Measurements from ENCODE around the gene RNF208.
A peak's percentile ranks its signal among the peaks of the same experiment; 100 is the strongest.

RNF208 gene

GRCh38 chr9:137206602-137207001, 15.4 kb downstream of the RNF208 start:
- H3K4me2 ChIP-seq (ENCODE audit: low read length, poor library complexity, severe bottlenecking), result no peak overlapping the region
- no peak overlapping the region for H3K23ac ChIP-seq (ENCODE audit: low read length in 2 of 2)
- no peak for DNase-seq
- H4K8ac ChIP-seq (ENCODE audit: low read length), result peak overlapping the region; percentile 5
- H2BK5ac ChIP-seq (ENCODE audit: low read depth, low read length, poor library complexity, severe bottlenecking), result no peak overlapping the region
- peak overlapping the region in 1 of 2 experiments; percentile 96 for H3K4me3 ChIP-seq (ENCODE audit: insufficient read depth in 1 of 2, low read depth in 1 of 2, low read length in 2 of 2)
- peak overlapping the region; percentile 98 for H3K9ac ChIP-seq (ENCODE audit: low read length)
- H3K9me3 ChIP-seq (ENCODE audit: control insufficient read depth, low read length), result no peaks in the 10 kb centered on the region
- peaks cover 26% of the 10 kb centered on the region for H3K4me1 ChIP-seq (ENCODE audit: control insufficient read depth, insufficient read depth, low read depth, low read length)
- peaks cover 19 to 39% of the 10 kb centered on the region in 2 experiments for H3K36me3 ChIP-seq (ENCODE audit: control insufficient read depth in 1 of 2, insufficient read depth in 2 of 2, low read depth in 1 of 2, low read length in 2 of 2)
- 94% methylated on average over 7 of the region's 7 CpGs for WGBS
- peaks cover 30% of the 10 kb centered on the region for H3K79me1 ChIP-seq (replicated peaks; ENCODE audit: low read length, poor library complexity, severe bottlenecking)
- no peak overlapping the region for H3K4ac ChIP-seq (ENCODE audit: low read depth in 1 of 2, low read length in 2 of 2)
- H2AFZ ChIP-seq (ENCODE audit: low read depth, low read length), result no peak overlapping the region
- no peak overlapping the region for H4K91ac ChIP-seq (ENCODE audit: low read length)
- H3K14ac ChIP-seq (ENCODE audit: low read length in 2 of 2), result no peak overlapping the region
- H2AK5ac ChIP-seq (ENCODE audit: low read length, severe bottlenecking), result no peak overlapping the region
- no peak overlapping the region for H2BK120ac ChIP-seq (ENCODE audit: low read depth, low read length)
- H3K18ac ChIP-seq (ENCODE audit: low read depth in 1 of 2, low read length in 2 of 2), result no peak overlapping the region
- no peaks in the 10 kb centered on the region for H3K27me3 ChIP-seq (ENCODE audit: control insufficient read depth in 1 of 2, insufficient read depth in 1 of 2, low read length in 2 of 2)
- no peak overlapping the region for H2BK12ac ChIP-seq (ENCODE audit: low read length in 2 of 2)
- no peak overlapping the region for H2BK15ac ChIP-seq (ENCODE audit: low read depth, poor library complexity, severe bottlenecking)
- no peak overlapping the region for H3K27ac ChIP-seq (ENCODE audit: low read length, poor library complexity, severe bottlenecking)

- Histone ChIP-seq H3K79me1 (replicated peaks; ENCODE audit: low read length, poor library complexity, severe bottlenecking) (peaks cover 33% of the 10 kb centered on the region), H3K18ac (ENCODE audit: low read depth in 1 of 2, low read length in 2 of 2) (peak within 1 kb of the TSS; percentile 69 to 82), H3K36me3 (ENCODE audit: control insufficient read depth in 1 of 2, insufficient read depth in 2 of 2, low read depth in 1 of 2, low read length in 2 of 2) (peaks cover 19 to 29% of the 10 kb centered on the region in 2 experiments), H4K8ac (ENCODE audit: low read length) (peak within 1 kb of the TSS; percentile 98), H3K4me2 (ENCODE audit: low read length, poor library complexity, severe bottlenecking) (peak within 1 kb of the TSS; percentile 97), H3K27ac (ENCODE audit: low read length, poor library complexity, severe bottlenecking) (peak within 1 kb of the TSS; percentile 24), H3K23ac (ENCODE audit: low read length in 2 of 2) (peak within 1 kb of the TSS in 1 of 2 experiments; percentile 91), H2AK5ac (ENCODE audit: low read length, severe bottlenecking) (no peak within 1 kb of the TSS), H3K14ac (ENCODE audit: low read length in 2 of 2) (peak within 1 kb of the TSS in 1 of 2 experiments; percentile 30), H3K4me3 (ENCODE audit: insufficient read depth in 1 of 2, low read depth in 1 of 2, low read length in 2 of 2) (peak within 1 kb of the TSS; percentile 89 to 96), H2BK5ac (ENCODE audit: low read depth, low read length, poor library complexity, severe bottlenecking) (no peak within 1 kb of the TSS), H2BK120ac (ENCODE audit: low read depth, low read length) (peak within 1 kb of the TSS; percentile 71), H3K4me1 (ENCODE audit: control insufficient read depth, insufficient read depth, low read depth, low read length) (peaks cover 31% of the 10 kb centered on the region), H3K9me3 (ENCODE audit: control insufficient read depth, low read length) (no peaks in the 10 kb centered on the region), H3K4ac (ENCODE audit: low read depth in 1 of 2, low read length in 2 of 2) (peak within 1 kb of the TSS; percentile 78 to 81), H4K91ac (ENCODE audit: low read length) (peak within 1 kb of the TSS; percentile 86), H2BK12ac (ENCODE audit: low read length in 2 of 2) (peak within 1 kb of the TSS in 1 of 2 experiments; percentile 19), H3K27me3 (ENCODE audit: control insufficient read depth in 1 of 2, insufficient read depth in 1 of 2, low read length in 2 of 2) (no peaks in the 10 kb centered on the region), H3K9ac (ENCODE audit: low read length) (peak within 1 kb of the TSS; percentile 98), H2BK15ac (ENCODE audit: low read depth, poor library complexity, severe bottlenecking) (no peak within 1 kb of the TSS), H2AFZ (ENCODE audit: low read depth, low read length) (peak within 1 kb of the TSS; percentile 68)
- peak; percentile 87 for DNase-seq
- under 1% methylated on average over 98 of the region's 98 CpGs for WGBS
Measured at GRCh38 chr9:137205126-137206069, 16.6 kb downstream of the RNF208 start, which contains the start of the genes NDOR1 and TMEM203. TSS of gene NDOR1 (plus strand) at chr9:137205700. CDS start at chr9:137205778, 78 bp downstream. TSS of gene TMEM203 (minus strand) at chr9:137205648. CDS start at chr9:137205414, 234 bp downstream.

- Histone ChIP-seq H3K27me3 (ENCODE audit: control insufficient read depth in 1 of 2, insufficient read depth in 1 of 2, low read length in 2 of 2) (no peaks in the 10 kb centered on the region), H3K27ac (ENCODE audit: low read length, poor library complexity, severe bottlenecking) (peak overlapping the region; percentile 24), H3K4me3 (ENCODE audit: insufficient read depth in 1 of 2, low read depth in 1 of 2, low read length in 2 of 2) (peak overlapping the region; percentile 89 to 96), H3K79me1 (replicated peaks; ENCODE audit: low read length, poor library complexity, severe bottlenecking) (peaks cover 33% of the 10 kb centered on the region), H2BK12ac (ENCODE audit: low read length in 2 of 2) (peak overlapping the region in 1 of 2 experiments; percentile 19), H2BK5ac (ENCODE audit: low read depth, low read length, poor library complexity, severe bottlenecking) (no peak overlapping the region), H3K4me1 (ENCODE audit: control insufficient read depth, insufficient read depth, low read depth, low read length) (peaks cover 32% of the 10 kb centered on the region), H2AK5ac (ENCODE audit: low read length, severe bottlenecking) (no peak overlapping the region), H3K18ac (ENCODE audit: low read depth in 1 of 2, low read length in 2 of 2) (no peak overlapping the region), H3K14ac (ENCODE audit: low read length in 2 of 2) (peak overlapping the region in 1 of 2 experiments; percentile 30), H2BK15ac (ENCODE audit: low read depth, poor library complexity, severe bottlenecking) (no peak overlapping the region), H4K8ac (ENCODE audit: low read length) (peak overlapping the region; percentile 98), H4K91ac (ENCODE audit: low read length) (no peak overlapping the region), H3K36me3 (ENCODE audit: control insufficient read depth in 1 of 2, insufficient read depth in 2 of 2, low read depth in 1 of 2, low read length in 2 of 2) (peaks cover 19 to 23% of the 10 kb centered on the region in 2 experiments), H3K9me3 (ENCODE audit: control insufficient read depth, low read length) (no peaks in the 10 kb centered on the region), H3K9ac (ENCODE audit: low read length) (peak overlapping the region; percentile 98), H3K23ac (ENCODE audit: low read length in 2 of 2) (peak overlapping the region in 1 of 2 experiments; percentile 91), H3K4ac (ENCODE audit: low read depth in 1 of 2, low read length in 2 of 2) (peak overlapping the region in 1 of 2 experiments; percentile 29), H2AFZ (ENCODE audit: low read depth, low read length) (no peak overlapping the region), H3K4me2 (ENCODE audit: low read length, poor library complexity, severe bottlenecking) (peak overlapping the region; percentile 97), H2BK120ac (ENCODE audit: low read depth, low read length) (no peak overlapping the region)
- no peak for DNase-seq
- WGBS, result 44% methylated on average over 21 of the region's 21 CpGs
Measured at GRCh38 chr9:137204731-137205125, 17.3 kb downstream of the RNF208 start.

GRCh38 chr9:137202966-137203365, 19.1 kb downstream of the RNF208 start:
- H3K4me1 ChIP-seq (ENCODE audit: control insufficient read depth, insufficient read depth, low read depth, low read length), result peaks cover 48% of the 10 kb centered on the region
- H4K91ac ChIP-seq (ENCODE audit: low read length), result no peak overlapping the region
- no peak overlapping the region for H3K18ac ChIP-seq (ENCODE audit: low read depth in 1 of 2, low read length in 2 of 2)
- peaks cover 32% of the 10 kb centered on the region for H3K79me1 ChIP-seq (replicated peaks; ENCODE audit: low read length, poor library complexity, severe bottlenecking)
- H2BK5ac ChIP-seq (ENCODE audit: low read depth, low read length, poor library complexity, severe bottlenecking), result no peak overlapping the region
- H2BK15ac ChIP-seq (ENCODE audit: low read depth, poor library complexity, severe bottlenecking), result no peak overlapping the region
- H2AFZ ChIP-seq (ENCODE audit: low read depth, low read length), result no peak overlapping the region
- no peaks in the 10 kb centered on the region for H3K9me3 ChIP-seq (ENCODE audit: control insufficient read depth, low read length)
- no peaks in the 10 kb centered on the region for H3K27me3 ChIP-seq (ENCODE audit: control insufficient read depth in 1 of 2, insufficient read depth in 1 of 2, low read length in 2 of 2)
- no peak overlapping the region for H3K23ac ChIP-seq (ENCODE audit: low read length in 2 of 2)
- H3K14ac ChIP-seq (ENCODE audit: low read length in 2 of 2), result no peak overlapping the region
- DNase-seq, result no peak
- no peak overlapping the region for H2BK120ac ChIP-seq (ENCODE audit: low read depth, low read length)
- no peak overlapping the region for H3K4me2 ChIP-seq (ENCODE audit: low read length, poor library complexity, severe bottlenecking)
- no peak overlapping the region for H2BK12ac ChIP-seq (ENCODE audit: low read length in 2 of 2)
- peaks cover 12 to 14% of the 10 kb centered on the region in 2 experiments for H3K36me3 ChIP-seq (ENCODE audit: control insufficient read depth in 1 of 2, insufficient read depth in 2 of 2, low read depth in 1 of 2, low read length in 2 of 2)
- no peak overlapping the region for H4K8ac ChIP-seq (ENCODE audit: low read length)
- no peak overlapping the region for H2AK5ac ChIP-seq (ENCODE audit: low read length, severe bottlenecking)
- 88% methylated on average over 8 of the region's 8 CpGs for WGBS
- no peak overlapping the region for H3K27ac ChIP-seq (ENCODE audit: low read length, poor library complexity, severe bottlenecking)
- H3K4me3 ChIP-seq (ENCODE audit: insufficient read depth in 1 of 2, low read depth in 1 of 2, low read length in 2 of 2), result no peak overlapping the region
- H3K4ac ChIP-seq (ENCODE audit: low read depth in 1 of 2, low read length in 2 of 2), result no peak overlapping the region
- no peak overlapping the region for H3K9ac ChIP-seq (ENCODE audit: low read length)
